ENCODE measurements around the gene SMIM45.

SMIM45 gene

DNA sequence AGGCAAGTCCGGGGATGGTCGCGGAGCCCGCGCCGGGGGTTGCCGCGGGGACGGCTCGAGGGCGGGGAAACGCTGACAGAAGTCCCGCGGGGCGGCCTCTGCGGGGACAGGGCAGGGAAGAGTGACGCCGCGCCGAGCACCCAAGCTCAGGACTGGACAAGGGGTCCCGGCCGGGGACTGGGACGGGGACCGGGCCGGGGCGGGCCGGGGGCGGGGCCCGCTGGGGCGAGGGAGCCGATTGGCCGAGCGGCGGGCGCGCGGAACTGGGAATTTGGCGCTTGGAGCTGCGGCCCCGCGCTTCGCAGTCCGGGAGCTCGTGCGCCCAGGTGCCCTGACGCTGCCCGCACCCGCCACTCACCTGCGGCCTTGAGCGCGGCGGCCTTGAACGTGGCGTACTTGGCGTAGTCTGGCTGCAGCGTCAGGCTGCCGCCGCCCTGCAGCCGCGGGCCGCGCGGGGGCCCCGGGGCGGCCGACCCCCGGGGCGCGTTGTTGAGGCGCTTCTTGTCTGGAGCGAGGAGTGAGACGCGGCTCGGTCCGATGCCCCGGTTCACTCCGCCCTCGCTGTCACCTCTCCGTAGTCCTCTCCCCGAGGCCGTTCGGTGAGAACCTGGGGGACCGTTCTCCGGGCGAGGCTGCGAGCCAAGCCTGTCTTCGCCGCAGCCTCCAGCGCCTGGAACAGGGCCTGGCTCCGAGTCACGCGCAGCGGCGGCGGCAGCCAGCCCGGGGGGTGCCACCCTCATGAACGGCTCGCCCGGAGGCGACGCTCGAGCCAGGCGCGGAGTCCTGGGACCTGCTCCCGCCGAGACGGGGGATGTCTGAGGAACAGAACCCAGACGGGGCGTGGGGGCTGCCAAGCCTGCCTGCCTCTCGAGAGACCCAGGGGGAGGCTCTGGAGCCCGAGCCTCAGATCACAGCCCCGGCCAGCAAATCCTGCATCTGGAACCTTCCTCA lies 41.6 kb upstream of the SMIM45 start:
- H3K27me3 ChIP-seq (ENCODE audit: insufficient read depth, low read length), result peaks cover 79% of the 10 kb centered on the region

DNA sequence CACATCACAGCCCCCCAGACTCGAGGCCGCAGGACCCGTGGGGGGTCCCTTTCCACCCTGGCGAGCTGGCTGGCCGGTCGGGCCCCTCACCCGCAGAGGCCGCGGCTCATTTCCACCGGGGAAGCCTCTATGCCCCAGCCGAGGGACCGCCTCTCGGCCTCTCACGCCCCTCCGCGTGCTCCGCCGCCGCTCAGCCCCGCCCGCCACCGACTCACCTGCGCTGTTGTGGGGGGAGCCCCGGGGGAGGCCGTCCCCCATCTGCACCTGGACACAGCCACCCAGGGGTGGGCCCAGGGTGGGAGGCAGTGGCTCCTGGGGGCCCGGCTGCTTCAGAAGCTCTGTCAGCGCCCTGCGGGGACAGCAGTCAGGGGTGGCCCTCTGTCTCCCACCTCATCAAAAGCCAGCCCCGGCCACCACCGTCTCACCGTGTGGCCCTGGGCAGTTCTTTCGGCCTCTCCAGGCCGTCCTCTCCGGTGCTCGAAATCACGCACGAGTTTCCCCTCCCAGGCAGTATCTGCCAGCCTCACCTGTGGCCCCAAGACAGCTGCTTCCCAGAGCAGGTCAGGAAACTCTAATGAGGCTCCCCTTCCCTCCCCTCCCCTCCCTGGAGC lies 40.8 kb upstream of the SMIM45 start:
- H3K9me3 ChIP-seq (ENCODE audit: insufficient read depth, low read depth, low read length), result no peaks in the 10 kb centered on the region
- H3K4me1 ChIP-seq (ENCODE audit: insufficient read depth, low read length), result peaks cover 3% of the 10 kb centered on the region; the same call in 1 of the 2 replicates
- no peak overlapping the region for H3K9ac ChIP-seq (ENCODE audit: low read depth, low read length)
- H3K36me3 ChIP-seq (ENCODE audit: insufficient read depth, low read depth, low read length), result peaks cover 13% of the 10 kb centered on the region; the same call in 1 of the 2 replicates
- H3K4me3 ChIP-seq (ENCODE audit: low read length), result no peak overlapping the region
- no peak overlapping the region for H3K27ac ChIP-seq (ENCODE audit: low read length)
- H3K27me3 ChIP-seq (ENCODE audit: insufficient read depth, low read length), result peaks cover 87% of the 10 kb centered on the region

More for the DNA sequence above, 41.6 kb upstream of the SMIM45 start:
- H3K9me3 ChIP-seq (ENCODE audit: insufficient read depth, low read depth, low read length), result no peaks in the 10 kb centered on the region
- H3K27ac ChIP-seq (ENCODE audit: low read length), result no peak overlapping the region
- no peak overlapping the region for H3K9ac ChIP-seq (ENCODE audit: low read depth, low read length)
- H3K4me3 ChIP-seq (ENCODE audit: low read length), result no peak overlapping the region
- H3K4me1 ChIP-seq (ENCODE audit: insufficient read depth, low read length), result peaks cover 3% of the 10 kb centered on the region; the same call in 1 of the 2 replicates
- peaks cover 19% of the 10 kb centered on the region; the same call in 1 of the 2 replicates for H3K36me3 ChIP-seq (ENCODE audit: insufficient read depth, low read depth, low read length)

DNA sequence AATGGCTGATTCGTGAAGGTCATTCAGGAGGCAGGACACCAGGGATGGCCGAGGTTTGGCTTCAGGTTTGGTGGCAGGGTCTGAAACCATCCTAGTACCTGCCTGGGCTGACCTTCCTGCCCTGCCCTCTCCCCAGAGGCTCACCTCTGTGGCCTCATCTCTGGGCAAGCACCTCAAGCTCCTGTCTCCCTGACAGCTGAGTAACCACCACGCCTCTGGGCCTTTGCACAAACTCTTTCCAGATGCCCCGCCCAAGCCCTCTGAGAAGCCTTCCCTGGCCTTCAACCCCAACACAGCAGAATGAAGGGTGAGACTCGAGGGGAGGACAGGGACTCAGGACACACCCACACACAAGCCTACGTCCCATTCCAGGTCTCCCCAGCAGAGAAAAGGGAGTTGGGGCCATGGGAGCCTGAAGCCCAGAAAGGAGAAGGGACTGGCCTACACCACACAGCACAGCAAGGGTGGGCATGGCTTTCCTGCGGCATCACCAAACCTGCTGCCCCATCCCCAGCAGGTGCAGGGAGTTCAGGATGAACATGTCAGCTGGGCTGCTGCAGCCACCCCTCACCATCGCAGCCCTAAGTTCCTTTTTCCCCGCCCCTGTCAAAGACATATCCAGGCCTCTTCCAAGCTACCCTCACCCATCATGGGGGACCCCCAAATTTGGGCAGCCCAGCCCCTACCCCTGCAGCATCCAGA lies 39.5 kb upstream of the SMIM45 start:
- Histone ChIP-seq H3K27ac (ENCODE audit: low read length) (no peak overlapping the region), H3K4me3 (ENCODE audit: low read length) (no peak overlapping the region), H3K4me1 (ENCODE audit: insufficient read depth, low read length) (peaks cover 2% of the 10 kb centered on the region; the same call in 1 of the 2 replicates), H3K9me3 (ENCODE audit: insufficient read depth, low read depth, low read length) (no peaks in the 10 kb centered on the region), H3K9ac (ENCODE audit: low read depth, low read length) (no peak overlapping the region), H3K27me3 (ENCODE audit: insufficient read depth, low read length) (peaks cover 100% of the 10 kb centered on the region), H3K36me3 (ENCODE audit: insufficient read depth, low read depth, low read length) (peaks cover 2% of the 10 kb centered on the region; the same call in 1 of the 2 replicates)

DNA sequence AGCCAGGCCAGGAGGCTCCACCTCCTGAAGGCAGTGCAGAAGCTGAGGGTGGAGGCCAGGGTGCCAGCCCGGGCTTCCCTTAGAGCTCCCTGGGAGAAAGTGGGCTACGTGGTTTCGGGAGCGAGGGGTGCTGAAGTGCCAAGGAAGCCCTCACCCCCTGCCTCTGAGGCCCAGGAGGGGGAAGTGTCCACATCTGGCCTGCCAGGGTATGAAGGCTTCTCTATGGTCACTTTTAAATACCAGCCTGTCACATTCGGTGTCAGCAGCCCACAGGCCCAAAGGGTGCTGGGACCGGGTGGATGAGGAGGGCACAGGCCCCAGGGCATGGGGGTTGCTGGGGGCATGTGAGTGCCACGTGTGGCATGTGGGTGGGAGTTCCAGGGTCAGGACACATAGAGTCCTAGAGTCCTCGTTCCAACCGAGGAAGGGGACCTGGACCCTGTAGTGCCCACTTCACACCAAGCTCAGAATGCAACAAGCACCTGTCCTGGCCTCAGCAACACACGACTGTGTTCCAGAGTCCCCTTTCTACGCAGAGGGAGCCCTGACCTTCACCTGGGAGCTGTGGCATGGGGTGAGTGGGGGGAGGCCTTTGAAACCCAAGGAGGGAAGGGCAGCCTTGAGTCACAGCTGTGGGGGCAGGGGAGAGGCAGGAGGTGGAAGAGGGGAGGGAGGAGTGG lies 38.8 kb upstream of the SMIM45 start:
- Histone ChIP-seq H3K4me1 (ENCODE audit: insufficient read depth, low read length) (no peaks in the 10 kb centered on the region; the same call in 1 of the 2 replicates), H3K9ac (ENCODE audit: low read depth, low read length) (no peak overlapping the region), H3K4me3 (ENCODE audit: low read length) (no peak overlapping the region), H3K9me3 (ENCODE audit: insufficient read depth, low read depth, low read length) (no peaks in the 10 kb centered on the region), H3K27ac (ENCODE audit: low read length) (no peak overlapping the region), H3K36me3 (ENCODE audit: insufficient read depth, low read depth, low read length) (no peaks in the 10 kb centered on the region), H3K27me3 (ENCODE audit: insufficient read depth, low read length) (peaks cover 100% of the 10 kb centered on the region)

DNA sequence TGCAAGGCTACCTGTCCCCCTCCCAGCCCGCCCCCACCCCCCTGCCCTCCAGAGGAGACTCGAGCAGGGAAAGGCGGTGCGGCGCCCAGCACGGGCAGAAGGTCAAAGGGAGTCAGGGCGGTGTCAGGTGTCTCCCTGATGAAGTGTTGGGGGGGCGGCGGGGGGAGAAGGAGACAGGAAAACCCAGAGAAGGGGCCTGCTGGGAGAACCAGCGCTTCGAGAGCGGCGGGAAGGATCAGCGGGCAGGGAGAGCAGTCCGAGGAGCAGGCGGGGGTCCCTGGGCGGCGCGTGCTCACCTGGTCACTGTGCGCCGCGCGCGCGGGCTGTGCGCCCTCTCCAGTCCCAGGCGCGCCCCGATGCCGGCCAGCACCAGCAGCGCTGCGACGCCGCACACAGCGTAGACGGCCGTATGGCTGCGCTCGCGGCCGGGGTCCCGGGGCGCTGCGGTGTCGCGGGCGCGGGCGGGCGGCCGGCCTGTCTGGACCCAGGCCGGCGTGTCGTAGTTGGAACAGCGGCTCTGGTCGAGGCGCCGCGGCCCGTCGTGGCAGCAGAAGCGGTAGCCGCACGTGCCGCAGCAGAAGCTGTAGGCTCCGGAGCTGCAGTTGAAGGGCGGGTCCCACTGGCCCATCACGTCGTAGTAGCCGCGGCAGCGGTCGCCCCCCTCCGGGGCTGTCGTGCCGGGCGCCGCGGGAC lies 38.0 kb upstream of the SMIM45 start:
- no peak overlapping the region for H3K4me3 ChIP-seq (ENCODE audit: low read length)

DNA sequence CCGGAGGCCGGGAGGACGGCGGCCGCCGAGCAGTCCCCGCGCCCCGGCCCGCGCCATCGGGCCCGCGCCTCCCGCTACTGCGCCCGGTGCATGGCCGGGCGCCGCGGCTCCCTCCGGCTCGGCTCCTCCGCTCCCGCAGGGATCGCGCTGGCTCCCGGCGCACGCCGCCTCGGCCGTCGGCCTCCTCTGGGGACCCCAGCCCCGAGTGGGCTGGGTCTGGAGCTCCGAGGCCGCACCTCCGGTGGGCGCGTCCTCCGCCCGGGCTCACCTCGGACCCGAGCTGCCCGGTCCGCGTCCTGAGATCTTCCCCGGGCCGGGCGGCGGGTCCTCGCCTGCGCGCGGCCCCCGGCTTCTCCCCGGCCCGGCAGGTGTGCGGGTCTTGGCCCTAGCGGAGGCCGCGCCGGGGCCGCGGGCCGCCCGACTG lies 37.3 kb upstream of the SMIM45 start:
- no peaks in the 10 kb centered on the region for H3K4me1 ChIP-seq (ENCODE audit: insufficient read depth, low read length)
- peaks cover 100% of the 10 kb centered on the region for H3K27me3 ChIP-seq (ENCODE audit: insufficient read depth, low read length)
- no peak overlapping the region; the same call in 1 of the 2 replicates for H3K4me3 ChIP-seq (ENCODE audit: low read length)
- no peaks in the 10 kb centered on the region for H3K36me3 ChIP-seq (ENCODE audit: insufficient read depth, low read depth, low read length)
- no peaks in the 10 kb centered on the region for H3K9me3 ChIP-seq (ENCODE audit: insufficient read depth, low read depth, low read length)
- H3K27ac ChIP-seq (ENCODE audit: low read length), result no peak overlapping the region
- no peak overlapping the region for H3K9ac ChIP-seq (ENCODE audit: low read depth, low read length)

More for the DNA sequence above, 38.0 kb upstream of the SMIM45 start:
- Histone ChIP-seq H3K36me3 (ENCODE audit: insufficient read depth, low read depth, low read length) (no peaks in the 10 kb centered on the region), H3K27me3 (ENCODE audit: insufficient read depth, low read length) (peaks cover 100% of the 10 kb centered on the region), H3K9ac (ENCODE audit: low read depth, low read length) (no peak overlapping the region), H3K9me3 (ENCODE audit: insufficient read depth, low read depth, low read length) (no peaks in the 10 kb centered on the region), H3K27ac (ENCODE audit: low read length) (no peak overlapping the region), H3K4me1 (ENCODE audit: insufficient read depth, low read length) (no peaks in the 10 kb centered on the region)

DNA sequence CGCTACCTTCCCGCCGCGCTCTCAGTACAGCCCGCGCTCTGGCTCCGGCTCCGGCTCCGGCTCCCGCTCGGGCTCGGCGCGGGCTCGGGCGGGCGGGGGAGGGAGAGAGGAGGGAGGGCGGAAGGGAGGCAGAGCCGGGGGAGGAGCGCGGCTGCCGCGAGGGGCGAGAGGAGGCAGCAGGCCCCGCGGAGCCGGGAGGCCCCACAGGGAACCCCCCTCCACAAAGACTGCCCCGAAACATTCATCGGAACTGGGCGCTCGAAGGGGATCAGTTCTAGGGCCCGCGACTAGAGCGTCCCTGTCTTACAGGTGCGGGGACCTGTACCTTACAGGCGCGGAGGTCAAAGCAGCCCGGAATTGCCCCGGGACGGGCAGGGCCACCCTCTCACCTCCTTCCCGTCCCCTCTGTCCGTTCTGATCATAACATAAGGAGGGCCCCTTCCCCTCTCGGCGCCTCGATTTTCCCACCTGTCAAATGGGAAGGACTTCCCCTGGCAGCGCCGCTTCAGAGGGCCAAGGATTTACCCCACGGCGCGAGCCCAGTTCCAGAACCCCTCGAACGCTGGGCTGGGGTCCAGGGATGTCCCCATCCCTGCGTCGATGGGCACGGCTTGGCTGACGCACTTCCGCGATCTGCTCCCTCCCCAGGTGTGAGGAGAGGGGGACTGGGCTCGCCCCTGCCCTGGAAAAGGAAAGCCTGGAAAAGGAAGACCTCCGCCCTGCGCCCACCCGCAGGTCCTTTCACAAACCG lies 36.7 kb upstream of the SMIM45 start, which contains the start of gene SHISA8:
SHISA8 (minus strand) TSS at position 40 of the 751 bp plus-strand sequence. CDS start 407 bp downstream, outside the sequence.
- no peaks in the 10 kb centered on the region for H3K9me3 ChIP-seq (ENCODE audit: insufficient read depth, low read depth, low read length)
- H3K4me3 ChIP-seq (ENCODE audit: low read length), result peak within 1 kb of the TSS; percentile 62
- no peaks in the 10 kb centered on the region for H3K36me3 ChIP-seq (ENCODE audit: insufficient read depth, low read depth, low read length)
- H3K9ac ChIP-seq (ENCODE audit: low read depth, low read length), result no peak within 1 kb of the TSS
- peaks cover 99% of the 10 kb centered on the region for H3K27me3 ChIP-seq (ENCODE audit: insufficient read depth, low read length)
- H3K27ac ChIP-seq (ENCODE audit: low read length), result no peak within 1 kb of the TSS
- no peaks in the 10 kb centered on the region for H3K4me1 ChIP-seq (ENCODE audit: insufficient read depth, low read length)

DNA sequence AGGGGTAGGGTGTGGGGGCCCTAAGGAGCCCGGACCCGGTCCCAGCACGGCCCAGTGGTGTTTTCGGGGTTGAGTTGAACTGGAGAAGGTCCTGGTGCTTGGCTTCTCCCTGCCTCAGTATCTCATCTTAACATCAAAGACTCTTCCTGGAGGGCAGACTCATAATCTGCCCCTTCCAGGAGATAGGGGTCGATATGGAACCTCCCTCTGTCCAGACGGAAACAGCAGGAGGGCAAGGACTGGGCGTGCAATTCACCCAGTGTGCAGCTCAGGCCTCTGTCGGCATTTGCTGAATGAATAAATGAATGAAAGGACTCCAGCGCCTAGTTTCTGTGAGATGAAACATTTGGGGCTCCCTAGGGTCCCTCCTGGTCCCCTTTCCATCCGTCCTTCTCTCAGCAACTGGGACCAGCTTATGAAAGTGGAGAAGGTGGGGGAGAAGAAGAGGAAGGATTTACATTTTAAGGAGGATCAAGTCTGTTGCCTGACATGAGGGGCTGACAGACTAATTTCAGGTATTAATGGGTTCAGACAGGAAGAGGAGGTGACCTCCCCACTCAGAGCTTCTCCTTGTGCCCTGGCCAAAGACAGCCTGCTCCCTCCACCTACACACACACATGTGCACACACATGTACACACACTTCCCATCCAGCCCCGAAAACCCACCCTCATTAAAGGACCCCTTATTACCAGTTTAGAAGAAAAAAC lies 36.0 kb upstream of the SMIM45 start:
- Histone ChIP-seq H3K36me3 (ENCODE audit: insufficient read depth, low read depth, low read length) (no peaks in the 10 kb centered on the region), H3K27me3 (ENCODE audit: insufficient read depth, low read length) (peaks cover 99% of the 10 kb centered on the region), H3K4me1 (ENCODE audit: insufficient read depth, low read length) (no peaks in the 10 kb centered on the region), H3K9me3 (ENCODE audit: insufficient read depth, low read depth, low read length) (no peaks in the 10 kb centered on the region), H3K9ac (ENCODE audit: low read depth, low read length) (no peak overlapping the region), H3K27ac (ENCODE audit: low read length) (no peak overlapping the region), H3K4me3 (ENCODE audit: low read length) (peak overlapping the region; percentile 62; the same call in 1 of the 2 replicates)

DNA sequence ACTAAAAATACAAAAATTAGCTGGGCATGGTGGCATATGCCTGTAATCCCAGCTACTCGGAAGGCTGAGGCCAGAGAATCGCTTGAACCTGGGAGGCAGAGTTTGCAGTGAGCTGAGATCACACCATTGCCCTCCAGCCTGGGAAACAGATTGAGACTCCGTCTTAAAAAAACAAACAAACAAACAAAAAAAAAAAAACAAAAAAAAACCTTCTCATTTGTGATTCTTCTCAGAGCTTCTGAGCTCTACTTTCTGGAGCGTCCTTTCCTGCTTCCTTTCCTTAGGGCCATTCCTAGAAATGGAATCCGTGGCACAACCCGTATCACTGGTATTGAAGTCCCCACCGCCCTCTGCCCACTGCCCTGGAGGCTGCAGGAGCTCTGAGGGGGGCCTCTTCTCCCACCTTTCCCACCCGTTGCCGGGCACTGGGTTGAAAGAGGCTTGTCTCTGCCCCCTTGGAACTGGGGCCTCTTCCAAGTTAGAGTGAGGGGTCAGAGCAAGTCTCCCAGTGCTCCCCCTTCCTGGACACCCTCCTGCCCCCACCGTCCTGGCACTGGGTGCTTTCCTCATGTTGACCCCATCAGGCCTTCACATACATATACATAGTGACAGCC lies 35.1 kb upstream of the SMIM45 start:
- Histone ChIP-seq H3K4me3 (ENCODE audit: low read length) (no peak overlapping the region), H3K4me1 (ENCODE audit: insufficient read depth, low read length) (no peaks in the 10 kb centered on the region), H3K27ac (ENCODE audit: low read length) (no peak overlapping the region), H3K36me3 (ENCODE audit: insufficient read depth, low read depth, low read length) (no peaks in the 10 kb centered on the region), H3K9ac (ENCODE audit: low read depth, low read length) (no peak overlapping the region), H3K9me3 (ENCODE audit: insufficient read depth, low read depth, low read length) (no peaks in the 10 kb centered on the region), H3K27me3 (ENCODE audit: insufficient read depth, low read length) (peaks cover 95% of the 10 kb centered on the region)

Data from iPS-20b (cell line).